Jurkat, Clone E6-1 (cell line): Measurements from ENCODE around the gene IFNL4.

Source experiments
- DNase-seq: peaks from one replicate; pipeline ENCODE4 v3.0.0-alpha.2; 2011; ENCODE audit warnings: low read depth, low spot score
- H3K4me3 ChIP-seq: 2 replicates; pipeline ENCODE4 v1.5.1; 2011; ENCODE audit warnings: mild to moderate bottlenecking, low read length, control low read depth, moderate library complexity

IFNL4 gene

GRCh38 chr19:39200803-39201115, 47.9 kb downstream of the IFNL4 start:
- no peak for DNase-seq

GRCh38 chr19:39200066-39200802, 48.4 kb downstream of the IFNL4 start:
- DNase-seq, result no peak
- no peak overlapping the region for H3K4me3 ChIP-seq

More at GRCh38 chr19:39200803-39201115, 47.9 kb downstream of the IFNL4 start:
- H3K4me3 ChIP-seq, result no peak overlapping the region

GRCh38 chr19:39199025-39199424, 49.6 kb downstream of the IFNL4 start:
- H3K4me3 ChIP-seq, result no peak overlapping the region
- DNase-seq, result no peak

DNA sequence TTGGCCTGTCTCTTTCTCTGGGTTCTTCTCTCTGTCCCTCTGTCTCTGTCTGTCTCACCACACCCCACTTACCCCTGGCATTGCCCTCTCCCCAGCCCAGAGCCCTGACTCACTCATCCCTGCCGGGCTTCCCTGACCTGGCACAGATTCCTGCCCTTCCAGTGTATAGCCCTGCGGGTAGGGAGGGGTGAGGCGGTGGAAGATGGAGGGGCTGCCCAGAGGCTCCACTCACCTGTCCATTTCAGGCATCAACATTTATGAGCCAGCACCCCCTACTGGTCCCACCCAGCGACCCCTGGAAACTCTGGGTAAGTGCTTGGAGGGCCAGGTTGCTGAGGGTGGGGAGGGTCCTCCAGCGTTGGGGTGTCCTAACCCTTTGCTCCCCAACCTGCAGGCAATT, 50.8 kb downstream of the IFNL4 start:
- no peak for DNase-seq
- no peak overlapping the region for H3K4me3 ChIP-seq

DNA sequence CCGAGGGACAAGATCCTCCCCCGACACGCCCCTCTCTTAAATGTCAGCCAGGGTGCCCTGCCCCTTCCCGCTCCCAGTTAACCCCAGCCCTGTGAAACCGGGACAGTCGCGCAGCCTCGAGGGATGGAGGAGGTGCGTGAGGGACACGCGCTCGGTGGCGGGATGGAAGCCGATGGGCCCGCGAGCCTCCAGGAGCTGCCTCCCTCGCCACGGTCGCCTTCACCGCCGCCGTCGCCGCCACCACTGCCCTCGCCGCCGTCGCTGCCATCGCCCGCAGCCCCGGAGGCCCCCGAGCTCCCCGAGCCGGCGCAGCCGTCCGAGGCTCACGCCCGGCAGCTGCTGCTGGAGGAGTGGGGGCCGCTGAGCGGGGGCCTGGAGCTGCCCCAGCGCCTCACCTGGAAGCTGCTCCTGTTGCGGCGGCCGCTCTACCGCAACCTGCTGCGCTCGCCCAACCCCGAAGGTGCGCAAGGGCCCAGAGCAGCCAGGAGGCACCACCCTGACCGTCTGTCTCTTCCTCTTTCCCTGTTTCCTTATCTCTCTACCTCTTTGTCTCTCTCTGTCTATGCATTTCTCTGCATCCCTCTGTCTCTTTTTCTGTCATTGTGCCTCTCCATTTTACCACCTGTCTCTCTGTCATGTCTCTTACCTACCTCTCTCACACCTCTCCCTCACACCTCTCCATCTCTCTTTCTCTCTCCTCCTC, 51.6 kb downstream of the IFNL4 start, which contains the start of gene NCCRP1:
Gene NCCRP1 (plus strand): TSS at position 105 of the 703 bp plus-strand sequence. CDS start 19 bp downstream, at position 124.
- DNase-seq, result no peak
- H3K4me3 ChIP-seq, result no peak within 1 kb of the TSS

DNA sequence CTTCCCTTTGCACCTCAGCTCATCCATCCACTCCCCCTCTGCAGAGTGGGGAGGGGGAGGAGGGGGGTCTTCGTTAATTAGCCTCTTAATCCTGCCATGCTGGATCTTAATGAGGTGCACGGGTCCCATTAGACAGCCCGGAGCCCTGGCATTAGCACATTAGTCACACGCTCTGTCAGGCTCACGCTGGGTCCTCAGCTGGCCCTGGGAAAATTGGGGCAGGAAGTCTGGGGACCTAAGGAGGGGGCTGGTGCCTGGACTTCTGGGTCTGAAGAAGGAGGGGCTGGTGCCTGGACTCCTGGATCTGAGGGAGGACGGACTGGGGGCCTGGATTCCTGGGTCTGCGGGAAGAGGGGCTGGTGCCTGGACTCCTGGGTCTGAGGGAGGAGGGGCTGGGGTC, 52.3 kb downstream of the IFNL4 start:
- H3K4me3 ChIP-seq, result no peak overlapping the region

More for the DNA sequence above, 52.3 kb downstream of the IFNL4 start:
- no peak for DNase-seq
